Ascending aorta (tissue), 2 donors: ENCODE measurements around the gene CPNE6. TPM values are rescaled to one million over a fixed set of nuclear protein-coding genes. Genes with fewer than 3 reads are reported as not detected.
"Not testable (repeated sequence)": the region's sequence is repeated elsewhere in the genome, so short reads cannot be mapped to it uniquely, and the experiment has no call there.

Experiments
- DNase-seq, 2 donors: peaks; one replicate each; pipeline ENCODE4 v3.0.0-alpha.2; 2019; ENCODE audit warnings: low spot score in 2 of 2
- H3K27ac ChIP-seq, 2 donors: fragments of 200-600 bp; sonication (generic); one replicate each; pipeline ENCODE4 v1.5.1; 2016 to 2017; ENCODE audit warnings: mild to moderate bottlenecking in 1 of 2
- H3K27me3 ChIP-seq: fragments of 200-600 bp; sonication (generic); one replicate; pipeline ENCODE4 v1.5.1; 2017
- H3K36me3 ChIP-seq, 2 donors: fragments of 200-600 bp; sonication (generic); one replicate each; pipeline ENCODE4 v1.5.1; 2016
- H3K4me1 ChIP-seq, 2 donors: fragments of 200-600 bp; sonication (generic); one replicate each; pipeline ENCODE4 v1.5.1; 2016 to 2017; ENCODE audit warnings: mild to moderate bottlenecking in 1 of 2
- H3K4me3 ChIP-seq, 2 donors: fragments of 200-600 bp; sonication (generic); one replicate each; pipeline ENCODE4 v1.5.1; 2016 to 2017; ENCODE audit warnings: mild to moderate bottlenecking in 1 of 2
- H3K9me3 ChIP-seq, 2 donors: fragments of 200-600 bp; sonication (generic); one replicate each; pipeline ENCODE4 v1.5.1; 2016
- CTCF ChIP-seq, 3 experiments: fragments of 200-600 bp in 2 of 3; fragments of 450-650 bp in 1 of 3; sonication (generic) in 2 of 3; IDR thresholded peaks; one replicate each; pipeline ENCODE4 v1.5.1; 2016 to 2019; ENCODE audit warnings: antibody characterized with exemption in 3 of 3, mild to moderate bottlenecking in 1 of 3, moderate library complexity in 1 of 3
- intact Hi-C: fragments of 100-400 bp; cut with DNase I; formaldehyde crosslinking; loops from one replicate; pipeline ENCODE4 v1.15.1; 2023
- total RNA-seq: library from RNA; depleted of rRNA; stranded (reverse); fragments of >200 nt; gene quantifications from one replicate; pipeline ENCODE4 v1.1.0, GENCODE V29; 2016

CPNE6 gene
- total RNA-seq, 1 donor from 2014 or later, result not detected

GRCh38 chr14:24100197-24100981, 29.0 kb downstream of the CPNE6 start:
- H3K36me3 ChIP-seq, result peaks cover 10 to 18% of the 10 kb centered on the region in 2 donors
- no peak overlapping the region for H3K27ac ChIP-seq

DNA sequence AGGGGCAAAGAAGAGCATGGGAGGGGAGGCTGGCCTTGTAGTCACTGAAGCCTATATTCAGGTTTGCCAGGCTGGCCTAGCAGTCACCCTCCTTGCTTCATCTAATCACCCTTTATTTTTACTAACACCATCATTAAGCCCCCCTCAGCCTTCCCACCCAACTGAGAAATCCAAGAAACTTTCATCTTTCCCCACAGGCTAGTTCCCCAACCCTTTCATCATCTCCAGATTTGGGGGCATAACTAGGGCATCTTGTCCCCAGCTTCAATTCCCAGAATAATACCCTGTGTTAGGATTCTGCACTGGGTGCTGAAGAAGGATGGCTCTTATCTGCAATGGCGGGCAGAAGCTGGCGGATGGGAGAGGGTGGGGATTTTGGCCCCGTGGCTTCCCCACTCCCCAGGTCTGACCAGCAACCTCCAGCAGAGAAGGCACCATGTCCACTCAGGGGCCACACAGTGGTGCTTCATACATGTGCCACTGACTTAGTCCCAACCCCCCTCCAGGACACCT, 29.7 kb downstream of the CPNE6 start:
- Histone ChIP-seq H3K4me3 (no peak overlapping the region), H3K36me3 (peaks cover 10 to 18% of the 10 kb centered on the region in 2 donors), H3K27ac (no peak overlapping the region), H3K4me1 (no peaks in the 10 kb centered on the region), H3K9me3 (no peaks in the 10 kb centered on the region), H3K27me3 (no peaks in the 10 kb centered on the region)
- DNase-seq, result no peak
- no peak for TF ChIP-seq CTCF (IDR thresholded peaks at IDR 0.05)
- intact Hi-C loops, result no loop called here

More at GRCh38 chr14:24100197-24100981, 29.0 kb downstream of the CPNE6 start:
- DNase-seq, result no peak
- no peaks in the 10 kb centered on the region for H3K4me1 ChIP-seq
- TF ChIP-seq CTCF (IDR thresholded peaks at IDR 0.05), result no peak
- H3K9me3 ChIP-seq, result no peaks in the 10 kb centered on the region
- H3K4me3 ChIP-seq, result no peak overlapping the region
- intact Hi-C loops, result no loop called here
- no peaks in the 10 kb centered on the region for H3K27me3 ChIP-seq

DNA sequence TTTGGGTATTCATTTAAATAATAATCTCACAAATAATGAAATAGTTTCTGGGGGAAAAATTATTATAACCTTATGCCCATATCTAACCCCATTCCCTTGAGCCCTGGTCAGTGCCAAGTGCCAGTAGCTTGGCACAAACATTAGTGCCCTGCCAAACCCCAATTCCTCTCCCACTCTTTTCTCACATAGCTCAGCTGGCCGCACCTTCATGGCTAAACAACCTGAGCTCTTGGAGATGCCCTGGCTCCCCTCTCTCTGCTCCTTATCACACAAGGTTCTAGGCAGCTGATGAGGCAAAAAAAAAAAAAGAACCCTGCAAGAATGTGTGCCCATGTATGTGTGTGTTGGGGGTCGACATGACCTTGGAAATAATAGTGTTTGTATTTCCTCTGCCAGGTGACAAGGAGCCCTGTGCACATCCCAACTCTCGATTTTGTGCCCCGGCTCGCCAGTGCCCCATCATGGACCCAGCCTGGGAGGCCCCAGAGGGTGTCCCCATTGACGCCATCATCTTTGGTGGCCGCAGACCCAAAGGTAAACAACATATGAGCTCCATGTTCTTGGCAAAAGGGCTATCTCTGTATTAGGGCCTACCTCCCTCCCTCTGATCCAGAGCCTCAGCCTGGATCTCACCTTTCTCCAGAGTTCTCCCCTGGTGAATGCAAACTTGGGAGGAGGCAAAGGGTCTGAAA, 31.1 kb downstream of the CPNE6 start:
- peaks cover 10 to 18% of the 10 kb centered on the region in 2 donors for H3K36me3 ChIP-seq
- H3K4me3 ChIP-seq, result no peak overlapping the region
- no peak overlapping the region for H3K27ac ChIP-seq
- TF ChIP-seq CTCF (IDR thresholded peaks at IDR 0.05), result no peak
- no peak for DNase-seq
- H3K9me3 ChIP-seq, result no peaks in the 10 kb centered on the region
- no peaks in the 10 kb centered on the region for H3K4me1 ChIP-seq
- intact Hi-C loops, result no loop called here
- no peaks in the 10 kb centered on the region for H3K27me3 ChIP-seq

GRCh38 chr14:24103451-24103850, 32.1 kb downstream of the CPNE6 start:
- TF ChIP-seq CTCF (IDR thresholded peaks at IDR 0.05), result no peak
- Histone ChIP-seq H3K4me3 (no peak overlapping the region), H3K36me3 (peaks cover 10 to 18% of the 10 kb centered on the region in 2 donors), H3K27ac (no peak overlapping the region), H3K4me1 (no peaks in the 10 kb centered on the region), H3K9me3 (no peaks in the 10 kb centered on the region), H3K27me3 (no peaks in the 10 kb centered on the region)
- intact Hi-C loops, result no loop called here
- DNase-seq, result no peak

DNA sequence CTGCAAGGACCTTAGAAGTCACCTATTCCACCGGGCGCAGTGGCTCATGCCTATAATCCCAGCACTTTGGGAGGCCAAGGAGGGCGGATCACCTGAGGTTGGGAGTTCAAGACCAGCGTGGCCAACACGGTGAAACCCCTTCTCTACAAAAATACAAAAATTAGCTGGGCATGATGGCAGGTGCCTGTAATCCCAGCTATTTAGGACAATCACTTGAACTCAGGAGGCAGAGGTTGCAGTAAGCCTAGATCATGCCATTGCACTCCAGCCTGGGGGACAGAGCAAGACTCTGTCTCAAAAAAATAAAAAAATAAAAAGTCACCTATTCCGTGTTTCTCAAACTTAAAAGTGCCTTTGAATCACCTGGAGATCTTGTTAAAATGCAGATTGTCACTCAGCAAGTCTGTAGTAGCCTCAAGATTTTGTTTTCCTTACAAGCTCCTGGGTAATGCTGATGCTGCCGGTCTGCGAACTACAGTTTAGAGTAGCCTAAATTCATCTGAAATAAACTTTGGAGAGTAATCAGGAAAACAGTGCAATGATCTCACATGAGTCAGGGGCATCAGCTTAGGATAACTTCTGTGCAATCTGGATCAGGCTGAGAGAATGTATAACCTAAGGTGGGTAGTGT, 34.4 kb downstream of the CPNE6 start:
- H3K9me3 ChIP-seq, intact Hi-C loops, H3K4me3 ChIP-seq, H3K27me3 ChIP-seq, DNase-seq, H3K27ac ChIP-seq, H3K4me1 ChIP-seq: not testable (repeated sequence)
- H3K36me3 ChIP-seq, result peaks cover 6 to 13% of the 10 kb centered on the region in 2 donors
